Ammon's horn (tissue), 1 donor: Measurements from ENCODE around the gene UBASH3A.
A peak's percentile ranks its signal among the peaks of the same experiment; 100 is the strongest.
"Not testable (repeated sequence)": the region's sequence is repeated elsewhere in the genome, so short reads cannot be mapped to it uniquely, and the experiment has no call there.

Source experiments
- DNase-seq: peaks from one replicate; pipeline ENCODE4 v3.0.0-alpha.2; 2016; ENCODE audit warnings: low spot score

Gene UBASH3A

GRCh38 chr21:42468491-42469131 is 64.9 kb downstream of the UBASH3A start:
- peak; percentile 29 for DNase-seq

- DNase-seq = no peak
Observed at GRCh38 chr21:42469272-42469671, 65.6 kb downstream of the UBASH3A start.

GRCh38 chr21:42469726-42470125 is 66.0 kb downstream of the UBASH3A start:
- DNase-seq = not testable (repeated sequence)

- no peak for DNase-seq
Observed at GRCh38 chr21:42471206-42471605, 67.5 kb downstream of the UBASH3A start.

GRCh38 chr21:42471716-42472330 is 68.1 kb downstream of the UBASH3A start:
- no peak for DNase-seq

GRCh38 chr21:42472521-42472920 is 68.8 kb downstream of the UBASH3A start:
- DNase-seq = no peak

- DNase-seq = no peak
Observed at GRCh38 chr21:42473498-42474042, 69.9 kb downstream of the UBASH3A start.

GRCh38 chr21:42474043-42474831 is 70.5 kb downstream of the UBASH3A start:
- DNase-seq = no peak

- no peak for DNase-seq
Observed at GRCh38 chr21:42475036-42475435, 71.3 kb downstream of the UBASH3A start.

GRCh38 chr21:42475526-42476387 is 72.1 kb downstream of the UBASH3A start:
- DNase-seq = no peak

GRCh38 chr21:42476388-42477331 is 73.0 kb downstream of the UBASH3A start:
- no peak for DNase-seq

GRCh38 chr21:42478504-42478903 is 74.8 kb downstream of the UBASH3A start:
- no peak for DNase-seq

- DNase-seq = no peak
Observed at GRCh38 chr21:42479582-42479981, 75.9 kb downstream of the UBASH3A start.

GRCh38 chr21:42480736-42481135 is 77.0 kb downstream of the UBASH3A start:
- no peak for DNase-seq

- DNase-seq = no peak
Observed at GRCh38 chr21:42481169-42481568, 77.5 kb downstream of the UBASH3A start.

GRCh38 chr21:42484966-42485365 is 81.3 kb downstream of the UBASH3A start:
- DNase-seq = no peak

- no peak for DNase-seq
Observed at GRCh38 chr21:42486072-42486471, 82.4 kb downstream of the UBASH3A start.

GRCh38 chr21:42486531-42486930 is 82.8 kb downstream of the UBASH3A start:
- no peak for DNase-seq

- no peak for DNase-seq
Observed at GRCh38 chr21:42489006-42489563, 85.4 kb downstream of the UBASH3A start.

- no peak for DNase-seq
Observed at GRCh38 chr21:42489991-42490390, 86.3 kb downstream of the UBASH3A start.
